DMS53 (cell line): Measurements from ENCODE around the gene THRB.

ENCODE experiments used
- DNase-seq: peaks from one replicate; lab custom pipeline; 2025; lab: John Stamatoyannopoulos, UW

Gene THRB

GRCh38 chr3:24375947-24376384 lies 118.7 kb downstream of the THRB start:
- DNase-seq = peak; percentile 1

- DNase-seq = no peak
Measured at GRCh38 chr3:24374801-24375200, 119.8 kb downstream of the THRB start.

GRCh38 chr3:24373198-24373959 lies 121.3 kb downstream of the THRB start:
- DNase-seq = no peak

GRCh38 chr3:24372559-24373197 lies 122.0 kb downstream of the THRB start:
- no peak for DNase-seq

GRCh38 chr3:24370352-24371090 lies 124.1 kb downstream of the THRB start:
- no peak for DNase-seq

GRCh38 chr3:24368605-24369004 lies 126.0 kb downstream of the THRB start:
- peak; percentile 1 for DNase-seq

- DNase-seq = no peak
Measured at GRCh38 chr3:24367664-24368264, 126.9 kb downstream of the THRB start.

GRCh38 chr3:24367216-24367615 lies 127.4 kb downstream of the THRB start:
- no peak for DNase-seq

- peak; percentile 69 for DNase-seq
Measured at GRCh38 chr3:24365168-24365567, 129.5 kb downstream of the THRB start.

- DNase-seq = no peak
Measured at GRCh38 chr3:24364359-24364758, 130.3 kb downstream of the THRB start.

- DNase-seq = no peak
Measured at GRCh38 chr3:24363242-24363641, 131.4 kb downstream of the THRB start.

GRCh38 chr3:24361623-24362022 lies 133.0 kb downstream of the THRB start:
- DNase-seq = no peak

- DNase-seq = no peak
Measured at GRCh38 chr3:24360957-24361356, 133.7 kb downstream of the THRB start.

GRCh38 chr3:24359645-24360462 lies 134.8 kb downstream of the THRB start:
- no peak for DNase-seq

- DNase-seq = no peak
Measured at GRCh38 chr3:24359102-24359501, 135.5 kb downstream of the THRB start.

GRCh38 chr3:24357635-24358034 lies 137.0 kb downstream of the THRB start:
- no peak for DNase-seq

GRCh38 chr3:24355806-24356205 lies 138.8 kb downstream of the THRB start:
- no peak for DNase-seq

- DNase-seq = no peak
Measured at GRCh38 chr3:24354230-24354629, 140.4 kb downstream of the THRB start.

- DNase-seq = no peak
Measured at GRCh38 chr3:24352893-24353553, 141.6 kb downstream of the THRB start.

- DNase-seq = peak; percentile 1
Measured at GRCh38 chr3:24351779-24352469, 142.7 kb downstream of the THRB start.
